ENCODE measurements around the gene ENPP6.

The ENPP6 gene

DNA sequence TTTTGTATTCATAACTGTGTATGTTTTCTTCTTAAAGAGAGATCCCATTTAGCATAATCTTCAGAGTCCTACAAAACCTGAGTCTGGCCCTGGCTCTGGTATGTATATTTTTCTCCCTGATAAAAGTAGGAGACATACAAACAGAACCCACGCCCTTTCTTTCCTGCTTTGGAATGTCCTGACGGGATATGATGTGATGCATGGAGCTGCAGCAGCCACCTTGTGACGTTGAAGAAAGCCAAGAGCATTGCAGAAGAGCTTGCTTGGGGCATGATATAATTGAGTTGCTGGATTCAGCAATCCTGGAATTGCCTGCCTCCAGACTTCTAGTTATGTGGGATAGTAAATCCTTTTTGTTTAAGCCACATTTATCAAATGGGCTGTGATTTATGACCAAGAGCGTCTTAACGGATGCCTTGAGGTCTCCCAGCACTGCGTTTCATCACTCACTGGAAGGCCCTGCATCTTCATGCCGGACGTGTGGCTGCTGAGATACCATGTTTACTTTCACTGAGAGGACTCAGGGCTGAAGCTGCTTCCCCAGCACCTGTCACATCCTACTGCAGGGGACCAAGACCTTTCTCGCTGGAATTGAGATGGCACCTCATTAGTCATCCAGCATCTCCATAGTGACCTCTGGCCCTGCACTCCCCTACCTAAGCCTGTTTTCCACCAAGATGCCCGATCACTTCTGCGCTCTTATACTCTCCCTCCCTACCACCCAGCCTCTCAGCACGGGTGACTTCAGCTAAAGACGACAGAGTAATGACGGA lies 107.0 kb downstream of the ENPP6 start:
- no peak overlapping the region for H3K4me3 ChIP-seq (ENCODE audit: low read depth, low read length)
- no peak for TF ChIP-seq CTCF (conservative IDR thresholded peaks at IDR 0.05; ENCODE audit: low read depth, low read length)
- no peak for DNase-seq (ENCODE audit: low read depth)

DNA sequence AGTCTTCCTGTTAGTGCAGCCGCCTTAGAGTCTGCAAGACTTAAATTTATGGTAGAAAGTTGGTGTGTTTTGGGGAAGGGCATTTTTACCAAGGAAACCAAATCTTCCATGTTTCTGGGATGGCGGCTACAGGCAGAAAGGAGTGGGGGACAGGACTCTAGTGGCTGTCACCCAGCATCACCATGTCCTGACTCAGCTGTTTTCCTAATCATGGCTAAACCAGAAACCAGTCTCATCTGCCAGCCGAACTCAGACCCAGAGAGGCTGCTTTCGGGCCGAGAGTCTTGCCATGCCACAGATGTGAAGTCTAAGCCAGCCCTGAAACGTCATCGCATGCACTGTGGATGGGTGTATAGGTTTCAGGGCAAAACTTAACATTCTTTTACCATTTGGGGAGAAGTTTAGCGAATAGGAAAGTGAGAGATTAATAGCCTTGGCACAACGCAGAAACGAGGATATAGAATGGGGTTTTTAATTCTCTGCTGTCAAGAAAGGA lies 109.6 kb downstream of the ENPP6 start:
- DNase-seq (ENCODE audit: low read depth): no peak
- no peak overlapping the region for H3K4me3 ChIP-seq (ENCODE audit: low read depth, low read length)
- TF ChIP-seq CTCF (conservative IDR thresholded peaks at IDR 0.05; ENCODE audit: low read depth, low read length): no peak

DNA sequence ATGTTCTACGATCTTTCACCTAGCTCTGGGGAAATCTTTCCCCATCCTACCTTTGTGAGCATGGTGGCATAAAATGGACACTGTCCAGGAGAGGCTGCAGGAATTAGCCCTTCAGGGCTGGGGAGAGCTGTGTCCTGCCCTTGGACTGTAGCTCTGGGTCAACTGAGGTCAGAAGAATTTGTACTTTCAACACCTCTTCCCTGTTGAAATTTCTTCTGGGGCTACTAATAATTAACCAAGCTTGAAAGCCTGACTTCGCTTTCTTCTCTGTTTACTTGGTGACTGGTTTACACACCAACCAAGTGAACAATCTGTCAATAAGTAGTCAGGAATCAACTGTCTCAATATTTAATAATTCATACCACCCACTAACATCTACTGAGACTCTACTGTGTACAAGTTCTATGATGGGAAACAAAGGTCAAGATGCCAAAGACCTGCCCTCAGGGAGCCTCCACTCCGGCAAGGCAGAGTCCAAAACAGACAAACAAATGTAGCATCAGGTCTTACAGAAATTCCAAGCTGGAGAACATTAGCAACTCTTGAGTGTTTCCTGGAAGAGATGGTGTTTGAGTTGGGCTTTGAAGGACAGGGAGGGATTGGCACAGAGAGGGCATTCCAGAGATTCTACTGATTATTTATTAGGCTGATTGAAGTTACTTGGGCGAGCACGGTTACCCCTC lies 113.1 kb downstream of the ENPP6 start:
- no peak overlapping the region for H3K4me3 ChIP-seq (ENCODE audit: low read depth, low read length)
- no peak for DNase-seq (ENCODE audit: low read depth)
- TF ChIP-seq CTCF (conservative IDR thresholded peaks at IDR 0.05; ENCODE audit: low read depth, low read length): no peak

GRCh38 chr4:184103527-184104264 lies 114.0 kb downstream of the ENPP6 start:
- no peak overlapping the region for H3K4me3 ChIP-seq (ENCODE audit: low read depth, low read length)
- DNase-seq (ENCODE audit: low read depth): no peak
- no peak for TF ChIP-seq CTCF (conservative IDR thresholded peaks at IDR 0.05; ENCODE audit: low read depth, low read length)

DNA sequence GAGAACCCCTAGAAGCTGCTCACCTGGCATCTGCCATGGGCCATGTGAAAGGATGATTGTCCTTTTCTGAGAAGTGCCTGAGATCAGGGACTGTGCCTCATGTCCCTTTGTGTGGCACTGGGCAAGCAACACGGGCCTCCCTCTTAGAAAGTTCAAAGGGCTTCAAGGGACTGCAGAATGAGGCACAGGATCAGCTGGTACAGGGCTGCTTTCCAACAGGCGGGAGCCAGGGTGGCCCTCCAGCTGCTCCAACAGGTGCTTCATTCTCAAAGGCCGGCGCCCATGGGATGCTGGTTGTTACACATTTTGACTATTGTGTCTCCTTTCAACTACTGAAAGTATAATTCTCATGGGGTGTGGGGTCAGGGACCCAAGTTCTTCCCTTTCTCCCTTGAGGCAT lies 114.7 kb downstream of the ENPP6 start:
- no peak for DNase-seq (ENCODE audit: low read depth)
- TF ChIP-seq CTCF (conservative IDR thresholded peaks at IDR 0.05; ENCODE audit: low read depth, low read length): no peak
- no peak overlapping the region for H3K4me3 ChIP-seq (ENCODE audit: low read depth, low read length)

DNA sequence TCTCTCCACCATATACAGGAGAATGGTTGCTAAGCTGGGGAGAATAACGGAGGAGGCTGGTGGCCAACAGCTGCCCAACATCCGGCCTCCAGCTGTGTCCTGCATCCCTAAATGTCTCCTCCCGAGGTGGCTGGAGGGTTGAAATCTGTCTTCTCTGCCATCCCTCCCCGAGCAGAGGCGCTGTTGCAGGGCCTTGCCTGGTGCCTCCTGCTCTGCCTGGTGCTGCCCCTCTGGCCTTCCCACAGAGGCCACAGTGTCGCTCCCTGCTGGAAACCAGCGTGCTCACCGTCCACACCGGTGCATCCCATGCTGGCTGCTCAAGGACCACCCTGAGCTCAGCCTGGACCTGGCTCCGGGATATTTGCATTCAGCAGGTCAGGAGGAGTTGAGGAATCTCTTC lies 115.2 kb downstream of the ENPP6 start:
- TF ChIP-seq CTCF (conservative IDR thresholded peaks at IDR 0.05; ENCODE audit: low read depth, low read length): no peak
- H3K4me3 ChIP-seq (ENCODE audit: low read depth, low read length): no peak overlapping the region
- DNase-seq (ENCODE audit: low read depth): no peak

Data from choroid plexus epithelial cell (primary cell).